HG03558 (cell line): Measurements from ENCODE around the gene KCNC1.

Experiments
- ATAC-seq: cut with Tn5 transposase; IDR thresholded peaks from one replicate; pipeline ENCODE4 v1.9.1; 2021; ENCODE audit warnings: moderate number of reproducible peaks; ENCODE audit not compliant: unreplicated experiment; ENCODE audit errors: extremely low read depth

Gene KCNC1

DNA sequence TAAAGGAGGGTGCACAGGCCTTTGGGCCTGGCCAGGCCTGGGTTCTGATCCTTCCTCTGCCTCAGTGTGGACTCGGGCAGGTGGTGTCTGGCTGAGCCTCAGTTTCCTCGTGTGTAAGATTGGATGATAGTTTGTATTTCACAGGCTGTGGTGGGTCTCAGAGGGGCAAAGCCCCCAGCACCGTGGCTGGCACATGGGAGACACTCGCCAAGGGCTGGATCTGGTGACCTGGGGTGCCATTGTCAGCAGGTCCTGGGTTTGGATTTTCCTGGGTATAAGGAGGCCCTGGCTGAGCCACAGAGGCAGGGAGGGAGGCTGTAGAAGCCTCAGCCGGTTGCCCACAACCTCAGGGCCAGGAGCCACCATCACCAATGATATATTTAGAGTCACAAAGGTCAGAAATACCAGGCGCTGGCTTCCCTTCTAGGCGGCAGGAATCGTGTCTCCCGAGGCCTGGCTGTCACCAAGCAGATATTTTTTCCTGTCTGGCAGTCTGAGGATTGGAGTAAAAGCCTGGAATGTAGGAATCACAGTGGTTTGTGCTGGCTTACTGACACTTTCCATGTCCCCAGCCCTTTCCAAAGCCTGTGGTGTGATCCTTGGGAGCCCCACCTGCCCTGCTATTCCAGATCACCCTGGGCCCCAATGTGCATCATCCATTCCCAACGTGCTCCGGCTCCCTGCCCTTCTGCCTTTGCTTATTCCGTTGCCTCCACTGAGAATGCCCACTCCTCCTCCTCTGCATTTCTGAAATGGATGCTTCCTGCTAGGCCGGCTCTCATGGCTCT lies 15.6 kb downstream of the KCNC1 start:
- ATAC-seq = no peak

DNA sequence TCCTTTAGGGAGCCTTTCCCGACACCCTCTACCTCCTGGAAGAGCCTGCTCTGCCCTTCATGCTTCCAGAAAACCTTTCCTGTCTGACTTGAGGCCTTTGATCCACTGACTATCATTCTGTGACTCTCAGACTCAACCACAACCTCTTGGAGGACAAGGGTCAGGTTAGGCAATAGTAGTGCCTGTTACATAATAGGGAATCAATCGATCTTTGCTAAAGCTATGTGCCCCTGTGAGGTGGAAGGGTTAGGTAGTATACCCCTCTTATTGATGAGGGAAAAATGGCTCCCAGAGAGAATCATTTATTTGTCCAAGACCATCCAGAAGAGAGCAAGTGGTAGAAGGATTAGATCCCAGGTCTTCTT lies 16.2 kb downstream of the KCNC1 start:
- no peak for ATAC-seq

DNA sequence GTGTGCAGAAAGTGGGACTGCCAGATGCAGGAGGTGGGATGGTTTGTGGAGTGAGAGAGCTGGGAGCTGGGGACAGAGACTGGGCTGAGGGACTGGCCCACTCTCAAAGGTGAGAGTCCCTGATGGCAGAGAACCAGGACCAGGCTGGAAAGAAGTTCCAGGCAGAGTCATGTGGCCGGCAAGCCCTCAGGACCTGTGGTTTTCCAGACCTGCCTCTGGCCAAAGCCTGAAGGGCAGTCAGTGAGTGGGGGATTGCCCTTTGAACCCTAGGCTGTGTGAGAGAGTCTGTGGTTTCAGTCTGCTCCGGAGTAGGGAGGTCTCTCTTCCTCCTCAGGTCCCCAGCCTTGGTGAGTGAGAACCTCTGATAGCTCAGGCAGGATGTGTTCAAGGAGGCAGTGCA lies 17.0 kb downstream of the KCNC1 start:
- no peak for ATAC-seq

DNA sequence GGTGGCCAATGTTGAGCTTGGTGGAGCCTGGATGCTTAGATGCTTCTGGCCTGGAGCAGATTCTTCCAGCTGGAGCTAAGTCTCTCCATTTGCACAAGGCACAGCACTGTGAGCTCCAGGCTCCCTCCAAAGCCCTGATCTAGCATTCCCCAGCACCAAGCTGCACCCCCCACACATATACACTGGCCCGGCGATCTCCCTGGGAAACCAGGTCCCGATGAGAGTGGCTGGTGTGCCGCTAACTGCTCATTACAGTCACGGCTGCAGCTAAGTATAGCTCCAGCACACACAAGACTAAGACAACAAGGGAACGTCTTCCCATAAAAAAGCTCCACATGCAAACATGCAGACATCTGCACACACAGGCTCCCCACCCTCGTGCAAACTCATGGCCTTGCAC lies 17.6 kb downstream of the KCNC1 start:
- ATAC-seq = no peak

DNA sequence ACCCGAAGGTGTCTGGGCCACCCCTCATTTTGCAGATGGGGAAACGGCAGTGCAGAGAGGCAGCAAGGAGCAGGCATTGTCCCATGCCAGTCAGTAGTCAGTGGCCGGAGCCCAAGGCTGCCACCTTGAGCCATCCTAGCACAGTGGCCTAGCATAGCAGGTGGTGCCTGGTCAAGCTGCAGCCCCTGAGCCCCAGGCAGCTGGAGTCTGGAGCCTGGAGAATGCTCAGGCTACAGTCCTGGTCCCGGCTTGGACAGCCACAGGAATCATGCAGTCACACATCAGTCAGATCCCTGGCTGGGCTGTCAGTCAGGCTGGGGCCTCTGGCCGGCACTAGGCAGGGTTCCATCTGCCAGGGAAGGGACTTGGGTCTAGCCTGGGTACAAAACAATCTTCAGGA lies 18.6 kb downstream of the KCNC1 start:
- ATAC-seq = no peak

DNA sequence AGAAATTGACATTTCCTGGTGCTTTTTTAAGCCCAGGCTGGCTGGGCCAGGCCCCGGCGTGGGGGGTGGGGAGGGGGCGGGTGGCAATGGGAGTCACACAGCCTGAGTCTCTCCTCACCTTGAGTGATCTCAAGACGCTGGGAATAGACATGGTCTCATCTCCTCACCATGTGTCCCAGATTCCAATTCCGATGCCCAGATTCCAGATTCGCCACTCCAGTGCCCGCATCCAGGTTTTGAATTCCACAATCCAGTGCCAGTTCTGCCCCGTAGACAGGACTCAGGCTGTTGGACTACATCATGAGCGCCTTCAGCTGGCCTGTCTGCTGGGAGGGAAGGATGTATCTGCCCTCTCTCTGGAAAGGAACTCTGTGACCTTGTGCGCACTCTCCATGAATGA lies 19.1 kb downstream of the KCNC1 start:
- no peak for ATAC-seq

DNA sequence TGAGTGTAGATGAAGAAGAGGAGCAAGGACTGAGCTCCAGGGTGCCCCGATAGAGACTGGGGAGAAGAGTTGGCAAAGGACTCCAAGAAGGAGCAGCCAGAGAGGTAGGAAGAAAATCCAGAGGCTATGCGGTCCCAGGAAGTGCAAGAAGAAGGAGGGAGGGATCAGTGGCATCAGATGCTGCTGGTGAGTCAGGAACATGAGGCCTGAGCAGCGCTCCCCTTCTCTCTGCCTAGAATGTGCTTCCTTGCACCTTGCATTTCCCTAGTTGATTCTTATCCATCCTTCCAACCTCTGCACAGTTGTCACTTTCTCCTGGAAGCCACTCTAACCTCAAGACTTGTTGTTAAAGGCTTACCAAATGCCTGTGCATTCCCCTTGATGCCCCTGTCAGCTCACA lies 21.3 kb downstream of the KCNC1 start:
- ATAC-seq = no peak

DNA sequence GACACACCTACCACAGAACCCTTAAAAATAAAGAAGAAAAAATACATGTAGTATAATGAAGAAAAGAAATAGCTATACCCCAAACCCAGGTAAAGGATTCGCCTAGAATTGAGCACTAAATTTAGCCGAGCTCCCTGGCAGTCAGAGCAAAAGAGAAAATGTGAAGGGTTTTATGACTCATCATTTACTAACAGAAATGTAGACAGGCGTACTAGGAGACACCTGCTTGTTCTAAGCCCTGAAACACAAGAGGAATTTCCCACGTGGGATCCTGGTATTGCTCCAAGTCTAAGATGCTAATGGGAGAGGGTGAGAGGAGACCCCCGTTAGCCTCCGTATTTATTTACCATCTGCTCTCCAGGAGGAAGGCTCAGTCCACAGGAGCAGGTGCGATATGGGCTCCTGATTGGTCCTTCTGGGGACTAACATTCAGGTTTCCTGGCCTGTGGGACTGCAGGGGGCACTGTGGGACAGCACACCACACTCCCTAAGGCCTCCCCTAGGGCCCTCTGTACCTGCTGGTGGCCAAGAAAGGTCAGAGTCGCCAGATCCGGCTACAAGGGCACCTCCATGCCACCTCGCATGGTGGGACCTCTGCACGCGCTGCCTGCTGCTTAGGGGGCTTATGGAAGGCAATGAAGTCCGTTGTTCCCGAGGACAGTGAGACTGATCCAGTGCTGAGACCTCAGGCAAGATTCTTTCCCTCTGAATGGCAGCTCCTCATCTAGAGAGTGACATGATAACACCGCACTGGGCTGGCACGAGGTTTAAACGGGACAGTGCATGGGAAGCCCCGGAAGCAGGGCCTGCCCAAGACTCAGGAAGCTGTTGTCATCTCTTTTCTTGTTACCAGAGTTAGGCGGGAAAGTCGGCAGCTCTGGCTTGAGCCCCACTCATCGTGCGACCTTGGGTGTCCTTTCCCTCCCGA lies 25.8 kb downstream of the KCNC1 start:
- no peak for ATAC-seq

DNA sequence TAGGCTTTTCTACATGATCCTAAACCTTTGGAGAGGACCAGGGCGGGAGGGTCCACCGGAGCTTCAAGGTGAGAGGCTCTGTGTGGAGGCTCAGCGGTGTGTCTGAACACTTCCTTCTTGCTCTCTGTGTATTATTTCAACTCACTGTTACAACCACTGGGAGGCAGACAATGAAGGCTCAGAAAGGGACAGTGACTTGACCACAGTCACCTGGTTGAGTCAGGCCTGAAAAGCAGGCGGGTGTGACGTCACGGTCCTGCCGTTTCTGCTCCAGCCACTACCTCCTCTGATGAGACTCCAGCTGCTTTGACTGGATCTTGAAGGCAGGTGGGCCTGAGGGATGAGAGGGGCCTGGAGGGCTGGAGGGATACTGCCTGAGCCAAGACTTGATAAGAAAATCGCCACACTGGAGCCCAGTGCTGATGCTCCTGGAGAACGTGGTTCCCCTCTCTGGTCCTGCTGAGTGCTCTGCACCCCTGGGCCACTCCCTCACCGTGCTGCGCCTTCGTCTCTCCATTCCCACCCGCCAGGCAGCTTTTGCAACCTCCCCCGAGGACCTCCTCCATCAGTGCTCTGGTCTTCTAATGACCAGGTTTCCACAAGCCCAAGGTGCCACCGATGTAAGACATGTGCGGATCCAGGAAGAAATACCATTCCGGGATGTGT lies 27.9 kb downstream of the KCNC1 start:
- ATAC-seq = no peak

DNA sequence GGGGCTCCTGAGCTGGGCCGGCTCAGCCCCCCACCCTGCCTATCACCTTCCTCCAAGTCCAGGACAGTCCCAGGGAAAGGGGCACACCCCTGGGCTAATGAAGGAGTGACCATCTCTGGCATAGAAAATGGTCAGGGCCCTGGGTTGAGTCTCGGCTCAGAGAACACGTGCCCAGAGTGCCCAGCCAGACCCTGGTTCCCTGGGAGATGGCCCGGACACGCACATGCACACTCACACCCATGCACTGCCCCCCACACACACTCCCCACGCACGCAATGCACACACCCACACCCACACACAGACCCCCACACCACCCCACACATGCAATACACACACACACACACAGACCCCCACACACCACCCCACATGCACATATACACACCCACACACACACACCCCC lies 28.7 kb downstream of the KCNC1 start:
- ATAC-seq = no peak

DNA sequence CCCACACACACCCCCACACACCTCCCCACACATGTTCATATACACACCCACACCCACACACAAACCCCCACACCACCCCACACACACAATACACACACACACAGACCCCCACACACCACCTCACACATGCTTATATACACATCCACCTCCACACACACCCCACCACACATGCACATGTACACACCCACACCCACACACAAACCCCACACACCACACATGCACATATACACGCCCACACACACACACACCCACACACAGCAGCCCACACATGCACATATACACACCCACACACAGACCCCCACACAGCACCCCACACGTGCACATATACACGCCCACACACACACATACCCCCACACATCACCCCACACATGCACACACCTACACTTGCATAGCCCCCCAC lies 29.1 kb downstream of the KCNC1 start:
- no peak for ATAC-seq

DNA sequence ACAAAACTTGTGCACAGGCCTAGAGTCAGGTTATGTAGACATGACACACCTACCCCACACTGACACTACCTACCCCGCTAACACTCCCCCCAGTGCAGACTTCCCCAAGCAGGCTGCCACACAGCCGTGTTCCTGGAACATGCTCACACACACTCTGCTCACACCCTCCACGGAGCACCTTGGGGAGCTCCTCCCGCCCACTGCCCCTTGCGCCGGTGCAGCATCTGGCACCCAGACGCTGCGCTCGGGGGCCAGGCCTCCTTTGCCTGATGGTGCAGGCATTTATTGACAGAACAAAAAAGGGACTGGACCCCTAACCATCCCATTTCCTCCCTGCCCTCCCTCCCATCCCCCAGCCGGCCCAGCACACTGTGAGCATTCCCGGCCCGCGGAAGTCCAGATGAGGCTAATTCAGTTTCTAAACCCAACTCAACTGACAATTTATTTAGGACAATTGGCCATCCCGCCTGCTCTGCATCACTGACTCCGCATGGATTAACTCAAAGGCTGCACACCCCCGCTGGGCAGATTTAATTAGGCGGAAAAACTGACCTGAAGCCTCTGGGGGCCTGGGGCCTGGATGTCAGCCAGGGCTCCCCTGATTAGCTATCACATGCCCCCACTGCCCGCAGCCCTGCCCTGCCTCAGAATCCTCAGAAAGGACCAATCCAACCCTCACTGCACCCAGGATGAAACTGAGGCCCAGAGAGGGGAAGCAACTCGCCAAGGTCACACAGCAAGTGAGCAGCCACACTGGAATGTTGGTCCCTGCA lies 30.1 kb downstream of the KCNC1 start:
- no peak for ATAC-seq

DNA sequence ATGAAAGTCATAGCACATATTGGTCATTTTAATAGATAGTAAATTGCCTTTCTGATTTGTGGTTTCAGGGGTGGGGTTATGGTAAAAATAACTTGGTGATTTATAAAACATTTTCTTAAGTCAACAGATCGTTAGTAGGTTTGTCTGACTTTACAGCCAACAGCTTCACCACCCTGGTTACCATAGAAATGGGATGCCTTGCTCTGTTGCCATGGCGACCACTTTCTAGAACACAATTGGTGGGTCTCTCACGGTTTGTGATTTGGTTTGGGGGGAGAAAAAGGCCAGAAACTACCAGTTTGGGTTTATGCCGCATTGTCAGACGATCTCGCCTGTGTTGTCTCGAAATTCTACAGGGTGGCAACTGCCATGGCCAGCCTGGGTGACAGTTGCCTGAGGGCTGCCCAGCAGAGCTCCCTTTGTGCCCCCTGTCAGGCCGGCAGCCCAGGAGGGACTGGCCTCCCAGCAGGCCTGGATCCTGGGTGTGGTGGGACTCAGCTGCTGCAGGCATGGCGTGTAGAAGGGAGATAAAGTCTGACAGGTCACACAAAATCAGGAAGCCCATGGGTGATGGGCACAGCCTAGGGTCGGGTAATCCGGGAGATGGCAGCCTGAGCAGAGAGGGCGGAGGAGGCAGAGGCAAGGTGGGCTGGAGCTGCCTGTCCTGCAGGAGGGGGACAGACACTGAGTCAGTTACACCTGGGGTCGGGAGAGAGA lies 30.9 kb downstream of the KCNC1 start:
- ATAC-seq = no peak

DNA sequence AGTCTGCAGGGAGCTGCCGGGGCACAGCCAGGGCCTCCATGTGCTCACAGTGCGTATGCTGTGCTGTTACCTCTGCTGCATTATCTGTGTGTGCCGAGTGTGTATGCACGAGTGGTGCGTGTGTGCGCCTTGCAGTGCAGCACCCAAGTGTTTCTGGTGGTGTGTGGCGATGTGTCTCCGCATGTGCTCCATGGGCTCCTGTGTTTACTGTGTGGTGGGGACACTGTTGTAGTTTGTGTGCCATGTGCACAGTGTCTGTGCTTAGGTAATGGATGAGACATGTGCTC lies 31.4 kb downstream of the KCNC1 start:
- no peak for ATAC-seq

DNA sequence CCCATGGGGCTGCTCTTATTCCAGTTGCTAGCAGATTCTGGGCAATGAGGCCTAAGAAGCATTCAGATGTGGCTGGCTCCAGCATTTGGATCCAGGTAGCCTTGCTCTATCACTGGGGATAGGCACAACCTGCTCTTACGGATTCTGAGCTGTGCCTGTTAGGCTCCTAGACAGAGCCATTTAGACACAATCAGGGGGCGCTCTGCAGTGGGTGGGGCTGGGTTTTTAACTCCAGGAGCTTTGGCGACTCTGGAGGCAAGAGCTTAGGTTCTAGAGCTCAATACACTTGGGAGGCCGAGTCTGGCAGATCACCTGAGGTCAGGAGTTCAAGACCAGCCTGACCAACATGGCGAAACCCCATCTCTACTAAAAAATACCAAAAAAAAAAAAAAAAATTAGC lies 32.0 kb downstream of the KCNC1 start:
- ATAC-seq = no peak

DNA sequence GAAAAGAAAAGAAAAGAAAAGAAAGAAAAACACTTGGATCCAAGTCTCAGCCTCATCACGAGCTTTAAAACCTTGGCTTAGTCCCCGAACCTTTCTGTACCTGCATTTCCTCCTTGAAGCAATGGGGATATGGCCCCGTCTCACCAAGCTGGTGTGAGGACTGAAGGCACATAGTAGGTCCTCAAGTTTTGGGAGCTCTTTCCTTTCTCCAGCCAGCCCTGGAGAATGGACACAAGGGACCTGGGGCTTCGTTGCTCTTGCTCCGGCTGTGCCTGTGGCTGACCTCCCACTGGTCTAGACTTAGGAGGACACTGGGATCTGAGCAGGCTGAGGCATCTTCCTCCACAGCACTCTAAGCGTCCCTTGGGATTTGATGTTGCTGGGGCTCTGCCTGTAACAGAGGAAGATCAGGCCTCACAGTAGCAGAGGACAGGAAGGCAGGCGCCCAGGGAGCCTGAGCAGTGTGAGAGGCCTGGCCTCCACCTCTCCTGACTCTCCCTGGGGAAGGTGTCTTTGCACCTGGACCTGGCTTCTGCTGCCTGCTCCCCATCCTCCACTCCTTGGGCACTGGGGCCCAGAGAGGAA lies 32.8 kb downstream of the KCNC1 start:
- ATAC-seq = no peak

DNA sequence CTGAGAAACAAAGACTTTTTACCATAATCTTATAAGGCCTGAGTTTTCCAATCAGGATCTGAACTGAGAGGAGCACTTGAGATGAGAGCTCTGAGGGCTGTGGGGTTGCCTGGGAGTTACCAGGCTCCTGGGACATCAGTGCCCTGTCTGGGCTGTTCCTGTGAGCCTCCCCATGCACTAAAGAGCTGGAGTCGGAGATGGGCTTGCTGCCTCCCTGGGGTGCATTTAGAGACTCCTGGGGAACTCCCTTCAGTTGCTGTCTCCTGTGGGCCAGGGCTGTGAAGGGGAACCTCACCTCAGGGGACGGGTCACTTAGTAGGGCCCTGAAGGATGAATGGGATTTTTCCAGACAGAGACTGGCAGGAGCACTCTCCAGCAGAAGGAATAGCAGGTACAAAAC lies 33.3 kb downstream of the KCNC1 start:
- no peak for ATAC-seq

DNA sequence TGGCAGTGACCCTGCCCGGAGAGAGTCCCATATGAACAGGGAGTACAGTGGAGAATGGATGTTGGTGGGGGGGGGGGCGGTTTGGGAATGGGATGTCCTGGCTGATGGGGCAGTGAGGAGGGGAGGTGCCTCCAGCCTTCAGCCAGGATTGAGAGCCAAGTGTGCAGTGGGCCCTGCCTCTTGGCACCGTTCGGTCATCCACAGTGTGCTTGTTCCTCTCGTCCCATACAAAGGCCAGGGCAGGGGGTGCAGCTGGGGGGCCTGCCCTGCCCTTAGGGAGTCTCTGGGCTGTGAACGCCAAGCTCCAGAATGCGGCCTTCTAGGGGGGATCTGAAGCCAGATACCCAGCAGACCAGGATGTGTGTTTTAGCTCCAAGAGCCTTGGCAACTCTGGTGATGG lies 34.0 kb downstream of the KCNC1 start:
- ATAC-seq = no peak

DNA sequence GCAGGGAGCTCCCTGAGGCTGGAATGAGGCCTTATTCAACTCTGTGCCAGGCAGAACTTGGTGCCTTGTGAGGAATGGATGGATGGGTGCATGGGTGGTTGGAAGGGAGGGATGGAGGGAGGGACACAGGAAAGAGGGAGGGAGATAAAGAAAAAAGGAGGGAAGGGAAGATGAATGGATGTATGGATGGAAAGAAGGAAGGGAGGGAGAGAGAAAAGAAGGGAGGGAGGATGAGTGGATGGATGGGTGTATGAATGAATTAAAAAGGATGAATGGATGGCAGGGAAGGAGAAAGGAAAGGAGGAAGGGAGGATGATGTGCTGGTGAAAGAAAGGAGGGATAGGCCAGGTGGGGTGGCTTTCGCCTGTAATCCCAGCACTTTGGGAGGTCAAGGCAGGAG lies 34.6 kb downstream of the KCNC1 start:
- no peak for ATAC-seq
